HepG2 (cell line): ENCODE measurements around the gene OSBP. TPM values are rescaled to one million over a fixed set of nuclear protein-coding genes. Genes with fewer than 3 reads are reported as not detected.

ENCODE experiments used
- ATAC-seq: fragments of 200-7000 bp; cut with Tn5 transposase; 3 replicates; pipeline ENCODE4 v1.9.1; 2020; ENCODE audit warnings: mild to moderate bottlenecking, moderate library complexity
- BruUV-seq: library from RNA; stranded (reverse); fragments of 400-500 nt; replicated peaks from 2 replicates; lab custom pipeline; 2021; lab: Mats Ljungman, UMichigan
- CTCF ChIA-PET: fragments of 300-600 bp; formaldehyde crosslinking; extraction: SDS; loops from one replicate; lab custom pipeline; 2021; ENCODE audit warnings: low total read pairs, inconsistent platforms, low intra/inter-chr PET ratio; lab: Yijun Ruan, JAX
- POLR2A ChIA-PET: fragments of 350-600 bp; sonication (Branson Sonifier 250); formaldehyde crosslinking; loops from one replicate; lab custom pipeline; 2020; ENCODE audit warnings: antibody characterized with exemption, inconsistent platforms; lab: Yijun Ruan, JAX
- DNase-seq: peaks from one replicate; pipeline ENCODE4 v3.0.0-alpha.2; 2015; ENCODE audit warnings: low spot score
- FAIRE-seq: peaks from 3 replicates; lab custom pipeline; 2011; peaks lifted over from hg19 to GRCh38; lab: Jason Lieb, UNC
- H2AFZ ChIP-seq: one replicate; pipeline ENCODE4 v1.6.1; 2011; ENCODE audit warnings: low read length, inconsistent platforms
- H3K27ac ChIP-seq: fragments of 300-600 bp; 3 replicates; pipeline ENCODE4 v1.8.0; 2011; ENCODE audit warnings: mixed run types, mild to moderate bottlenecking, mixed read lengths, low read length, inconsistent platforms; ENCODE audit not compliant: insufficient read depth; ENCODE audit errors: extremely low read length
- H3K27me3 ChIP-seq, 2 experiments: fragments of 200-600 bp in 1 of 2; 2 replicates in 1 of 2; 3 replicates in 1 of 2; pipeline versions ENCODE4 v1.6.0 to v1.8.0; 2011; ENCODE audit warnings: low read length in 2 of 2, mild to moderate bottlenecking in 2 of 2, moderate library complexity in 2 of 2, inconsistent platforms in 1 of 2; ENCODE audit not compliant: insufficient read depth in 2 of 2, control insufficient read depth in 1 of 2
- H3K36me3 ChIP-seq, 2 experiments: fragments of 200-600 bp in 1 of 2; replicated peaks in 1 of 2; 2 replicates in 1 of 2; 3 replicates in 1 of 2; pipeline versions ENCODE4 v1.5.1 to v1.8.0; 2011; ENCODE audit warnings: low read length in 2 of 2, inconsistent platforms in 1 of 2; ENCODE audit not compliant: insufficient read depth in 2 of 2, control insufficient read depth in 1 of 2
- H3K4me1 ChIP-seq: 2 replicates; pipeline ENCODE4 v1.5.1; 2012; ENCODE audit warnings: low read length, inconsistent platforms; ENCODE audit not compliant: insufficient read depth
- H3K4me2 ChIP-seq: 2 replicates; pipeline ENCODE4 v1.6.0; 2011; ENCODE audit warnings: low read depth, low read length, inconsistent platforms
- H3K4me3 ChIP-seq, 3 experiments: fragments of 200-600 bp in 1 of 3; sonication (generic), shearing (Covaris generic) in 1 of 3; replicated peaks in 1 of 3; 2 replicates each; pipeline ENCODE4 v1.5.1; 2011 to 2016; ENCODE audit warnings: low read length in 3 of 3, inconsistent platforms in 2 of 3, low read depth in 2 of 3, mild to moderate bottlenecking in 2 of 3, control low read depth in 1 of 3, mixed read lengths in 1 of 3; ENCODE audit not compliant: insufficient read depth in 1 of 3
- H3K79me2 ChIP-seq: one replicate; pipeline ENCODE4 v1.6.1; 2011; ENCODE audit warnings: low read length, inconsistent platforms; ENCODE audit not compliant: insufficient read depth
- H3K9ac ChIP-seq: 2 replicates; pipeline ENCODE4 v1.6.0; 2011; ENCODE audit warnings: mild to moderate bottlenecking, low read depth, low read length, inconsistent platforms; ENCODE audit not compliant: insufficient read depth
- H3K9me3 ChIP-seq: 2 replicates; pipeline ENCODE4 v1.5.1; 2012; ENCODE audit warnings: mild to moderate bottlenecking, low read length
- H4K20me1 ChIP-seq: 2 replicates; pipeline ENCODE4 v1.6.0; 2011; ENCODE audit warnings: inconsistent platforms, mild to moderate bottlenecking, low read length, moderate library complexity; ENCODE audit not compliant: insufficient read depth
- CBX1 ChIP-seq: IDR thresholded peaks from one replicate; pipeline ENCODE4 v1.6.1; 2016; ENCODE audit warnings: antibody characterized with exemption, low read depth
- CEBPG ChIP-seq: IDR thresholded peaks from 2 replicates; pipeline ENCODE4 v1.6.1; 2016
- EEA1 ChIP-seq: sonication (generic); formaldehyde crosslinking; IDR thresholded peaks from 2 replicates; pipeline ENCODE4 v1.5.1; 2020; ENCODE audit warnings: mild to moderate bottlenecking, missing genetic modification reagents, borderline replicate concordance
- GATAD2A ChIP-seq: IDR thresholded peaks from 2 replicates; pipeline ENCODE4 v1.6.1; 2016
- JUNB ChIP-seq: sonication (generic); formaldehyde crosslinking; IDR thresholded peaks from 2 replicates; pipeline ENCODE4 v1.8.0; 2022; ENCODE audit warnings: missing genetic modification reagents, mild to moderate bottlenecking, borderline replicate concordance
- NFATC3 ChIP-seq: sonication (generic); formaldehyde crosslinking; IDR thresholded peaks from 2 replicates; pipeline ENCODE4 v1.5.1; 2020; ENCODE audit warnings: mild to moderate bottlenecking, missing genetic modification reagents
- TAF15 ChIP-seq: fragments of 200-400 bp; formaldehyde crosslinking; IDR thresholded peaks from one replicate; pipeline ENCODE4 v1.6.1; 2018; ENCODE audit warnings: mild to moderate bottlenecking, low read depth, low read length; ENCODE audit not compliant: poor library complexity, severe bottlenecking
- ZC3H13 ChIP-seq: sonication (generic); formaldehyde crosslinking; IDR thresholded peaks from 2 replicates; pipeline ENCODE4 v1.8.1; 2023; ENCODE audit warnings: mild to moderate bottlenecking, missing genetic modification reagents, moderate library complexity
- ZNF275 ChIP-seq: sonication (generic); formaldehyde crosslinking; IDR thresholded peaks from 2 replicates; pipeline ENCODE4 v1.8.0; 2022; ENCODE audit warnings: missing genetic modification reagents, mild to moderate bottlenecking, inconsistent platforms, borderline replicate concordance
- ZNF556 ChIP-seq: sonication (generic); formaldehyde crosslinking; IDR thresholded peaks from 2 replicates; pipeline ENCODE4 v1.4.0; 2020; ENCODE audit warnings: mild to moderate bottlenecking, missing genetic modification reagents, borderline replicate concordance
- ZNF567 ChIP-seq: sonication (generic); formaldehyde crosslinking; IDR thresholded peaks from 2 replicates; pipeline ENCODE4 v1.8.1; 2023; ENCODE audit warnings: mild to moderate bottlenecking, missing genetic modification reagents, borderline replicate concordance
- ZNF816 ChIP-seq: sonication (generic); formaldehyde crosslinking; IDR thresholded peaks from 2 replicates; pipeline ENCODE4 v1.8.0; 2022; ENCODE audit warnings: missing genetic modification reagents, mild to moderate bottlenecking, borderline replicate concordance
- WGBS: methylation state at CpG from one replicate; pipeline ENCODE4 v1.1.6; 2017; ENCODE audit warnings: low lambda C conversion rate; 5-methylcytosine and 5-hydroxymethylcytosine counted together
- in situ Hi-C: cut with HindIII; loops from 2 replicates; pipeline ENCODE4 v1.10.0; 2017; ENCODE audit warnings: low pct_unique_long_range_greater_than_20kb; ENCODE audit not compliant: extremely low pct_ligation_motif_present
- intact Hi-C: fragments of 100-400 bp; cut with micrococcal nuclease; formaldehyde crosslinking; loops from one replicate; pipeline ENCODE4 v1.10.0; 2022; ENCODE audit not compliant: unreplicated experiment
- polyA plus RNA-seq, 8 experiments: library from polyadenylated mRNA; depleted of rRNA in 3 of 8; stranded (reverse) in 7 of 8; unstranded in 1 of 8; fragments of >200 nt; fragmentation: Illumina TruSeq in 4 of 8; extraction: Trizol in 4 of 8; gene quantifications; 2 replicates each; pipeline versions ENCODE4 v1.2.1 to v1.2.3, GENCODE V29; 2011 to 2016; ENCODE audit warnings: low read depth in 4 of 8, missing spikeins in 1 of 8, mixed read lengths in 1 of 8; ENCODE audit not compliant: insufficient read depth in 1 of 8
- total RNA-seq, 5 experiments: library from RNA; depleted of rRNA; stranded (reverse); fragments of >200 nt; fragmentation: Illumina TruSeq; extraction: Trizol; gene quantifications; 2 replicates each; pipeline ENCODE4 v1.2.3, GENCODE V29; 2016; ENCODE audit warnings: low read depth in 1 of 5
- TF ChIP-seq, protein P1 (sequence below): fragments of 450-650 bp; IDR thresholded peaks from 2 replicates; pipeline ENCODE4 v1.6.1; 2016
- TF ChIP-seq, protein P2 (sequence below): sonication (generic); formaldehyde crosslinking; IDR thresholded peaks from 2 replicates; pipeline ENCODE4 v1.4.0; 2020; ENCODE audit warnings: missing genetic modification reagents

Gene OSBP
- total and polyA plus RNA-seq, 2 of the 13 experiments (the other 11 are each of a cell fraction or from before 2014, with no cell fraction given) = 12.1 to 13.5 TPM

GRCh38 chr11:59542142-59542810, 73.3 kb downstream of the OSBP start:
- CTCF ChIA-PET = no interaction called here
- TF ChIP-seq ZNF556 (CRISPR knock-in tag) (no peak), NFATC3 (CRISPR knock-in tag) (no peak), CBX1 (no peak), ZC3H13 (CRISPR knock-in tag) (no peak), ZNF567 (CRISPR knock-in tag) (no peak), JUNB (CRISPR knock-in tag) (no peak), ZNF275 (CRISPR knock-in tag) (no peak), TAF15 (no peak), GATAD2A (CRISPR knock-in tag) (no peak), ZNF816 (CRISPR knock-in tag) (no peak), CEBPG (CRISPR knock-in tag) (no peak), EEA1 (no peak)
- TF ChIP-seq, protein P1, sequence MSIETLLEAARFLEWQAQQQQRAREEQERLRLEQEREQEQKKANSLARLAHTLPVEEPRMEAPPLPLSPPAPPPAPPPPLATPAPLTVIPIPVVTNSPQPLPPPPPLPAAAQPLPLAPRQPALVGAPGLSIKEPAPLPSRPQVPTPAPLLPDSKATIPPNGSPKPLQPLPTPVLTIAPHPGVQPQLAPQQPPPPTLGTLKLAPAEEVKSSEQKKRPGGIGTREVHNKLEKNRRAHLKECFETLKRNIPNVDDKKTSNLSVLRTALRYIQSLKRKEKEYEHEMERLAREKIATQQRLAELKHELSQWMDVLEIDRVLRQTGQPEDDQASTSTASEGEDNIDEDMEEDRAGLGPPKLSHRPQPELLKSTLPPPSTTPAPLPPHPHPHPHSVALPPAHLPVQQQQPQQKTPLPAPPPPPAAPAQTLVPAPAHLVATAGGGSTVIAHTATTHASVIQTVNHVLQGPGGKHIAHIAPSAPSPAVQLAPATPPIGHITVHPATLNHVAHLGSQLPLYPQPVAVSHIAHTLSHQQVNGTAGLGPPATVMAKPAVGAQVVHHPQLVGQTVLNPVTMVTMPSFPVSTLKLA = no peak
- TF ChIP-seq, protein P2, sequence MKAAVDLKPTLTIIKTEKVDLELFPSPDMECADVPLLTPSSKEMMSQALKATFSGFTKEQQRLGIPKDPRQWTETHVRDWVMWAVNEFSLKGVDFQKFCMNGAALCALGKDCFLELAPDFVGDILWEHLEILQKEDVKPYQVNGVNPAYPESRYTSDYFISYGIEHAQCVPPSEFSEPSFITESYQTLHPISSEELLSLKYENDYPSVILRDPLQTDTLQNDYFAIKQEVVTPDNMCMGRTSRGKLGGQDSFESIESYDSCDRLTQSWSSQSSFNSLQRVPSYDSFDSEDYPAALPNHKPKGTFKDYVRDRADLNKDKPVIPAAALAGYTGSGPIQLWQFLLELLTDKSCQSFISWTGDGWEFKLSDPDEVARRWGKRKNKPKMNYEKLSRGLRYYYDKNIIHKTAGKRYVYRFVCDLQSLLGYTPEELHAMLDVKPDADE (CRISPR knock-in tag) = no peak
- TF ChIP-seq, all 625 proteins: peak for 0
- Histone ChIP-seq H3K27me3 (no peaks in the 10 kb centered on the region; a peak in 1 of 5 replicates), H3K27ac (no peak overlapping the region), H3K4me2 (no peak overlapping the region), H4K20me1 (no peaks in the 10 kb centered on the region), H3K9me3 (no peaks in the 10 kb centered on the region), H3K36me3 (no peaks in the 10 kb centered on the region), H3K4me1 (peaks cover 5% of the 10 kb centered on the region; the same call in 1 of the 2 replicates), H2AFZ (no peak overlapping the region), H3K4me3 (no peak overlapping the region), H3K9ac (no peak overlapping the region), H3K79me2 (no peaks in the 10 kb centered on the region)
- POLR2A ChIA-PET = no interaction called here
- FAIRE-seq (no peak), ATAC-seq (no peak), DNase-seq (no peak)
- BruUV-seq = no TSS peak
- 5% methylated on average over 3 of the region's 3 CpGs for WGBS
- intact Hi-C loops = no loop called here
- in situ Hi-C loops = no loop called here
